PC-9 (cell line): ENCODE measurements around the gene NLGN1. TPM values are rescaled to one million over a fixed set of nuclear protein-coding genes. Genes with fewer than 3 reads are reported as not detected.

Experiments
- BruUV-seq: library from RNA; stranded (reverse); fragments of 400-500 nt; replicated peaks from 2 replicates; lab custom pipeline; 2021; lab: Mats Ljungman, UMichigan
- CTCF ChIA-PET: fragments of 300-600 bp; sonication (Branson Sonifier 250); formaldehyde crosslinking; loops from one replicate; lab custom pipeline; 2022; ENCODE audit warnings: antibody characterized with exemption; lab: Charles Lee
- POLR2A ChIA-PET: fragments of 300-600 bp; sonication (Branson Sonifier 250); formaldehyde crosslinking; loops from one replicate; lab custom pipeline; 2022; ENCODE audit warnings: antibody characterized with exemption; ENCODE audit not compliant: unreplicated experiment; lab: Charles Lee
- DNase-seq, 2 experiments: peaks; one replicate each; pipeline versions ENCODE4 v3.0.0 to v3.0.0-alpha.2; 2015 to 2022; ENCODE audit warnings: mixed read lengths in 1 of 2
- H2AFZ ChIP-seq: fragments of 200-600 bp; sonication (generic); 2 replicates; pipeline ENCODE4 v1.8.1; 2017; ENCODE audit warnings: antibody characterized with exemption
- H3F3A ChIP-seq: fragments of 200-600 bp; sonication (generic); 2 replicates; pipeline ENCODE4 v1.8.1; 2017; ENCODE audit warnings: antibody characterized with exemption, mild to moderate bottlenecking, low read depth; ENCODE audit not compliant: insufficient read depth
- H3K27ac ChIP-seq: fragments of 200-600 bp; sonication (generic); 2 replicates; pipeline ENCODE4 v1.6.1; 2016; ENCODE audit warnings: mixed run types
- H3K27me3 ChIP-seq: fragments of 200-600 bp; sonication (generic); 2 replicates; pipeline ENCODE4 v1.6.1; 2016; ENCODE audit warnings: low read depth, mixed run types; ENCODE audit not compliant: insufficient read depth
- H3K36me3 ChIP-seq: fragments of 200-600 bp; sonication (generic); 2 replicates; pipeline ENCODE4 v1.6.1; 2016; ENCODE audit warnings: low read depth, mixed run types
- H3K4me1 ChIP-seq: fragments of 200-600 bp; sonication (generic); replicated peaks from 2 replicates; pipeline ENCODE4 v1.6.1; 2016; ENCODE audit warnings: mixed run types; ENCODE audit not compliant: insufficient read depth
- H3K4me2 ChIP-seq: fragments of 200-600 bp; sonication (generic); 2 replicates; pipeline ENCODE4 v1.6.1; 2017; ENCODE audit warnings: mixed run types
- H3K4me3 ChIP-seq: fragments of 200-600 bp; sonication (generic); 2 replicates; pipeline ENCODE4 v1.6.1; 2016; ENCODE audit warnings: mixed run types
- H3K79me2 ChIP-seq: fragments of 200-600 bp; sonication (generic); 2 replicates; pipeline ENCODE4 v1.6.1; 2017; ENCODE audit warnings: low read depth, mixed run types
- H3K9me2 ChIP-seq: fragments of 200-600 bp; sonication (generic); 2 replicates; pipeline ENCODE4 v1.8.1; 2017; ENCODE audit warnings: mild to moderate bottlenecking; ENCODE audit not compliant: insufficient read depth
- H3K9me3 ChIP-seq: fragments of 200-600 bp; sonication (generic); 2 replicates; pipeline ENCODE4 v1.8.1; 2016; ENCODE audit warnings: low read depth; ENCODE audit not compliant: insufficient read depth
- H4K20me1 ChIP-seq: fragments of 200-600 bp; sonication (generic); 2 replicates; pipeline ENCODE4 v1.8.1; 2017; ENCODE audit not compliant: insufficient read depth
- EZH2 ChIP-seq: fragments of 200-600 bp; sonication (generic); IDR thresholded peaks from 2 replicates; pipeline ENCODE4 v1.8.0; 2017; ENCODE audit warnings: antibody characterized with exemption, low read depth
- intact Hi-C: fragments of 100-400 bp; cut with micrococcal nuclease; formaldehyde crosslinking; loops from one replicate; pipeline ENCODE4 v1.10.0; 2022; ENCODE audit not compliant: unreplicated experiment
- total RNA-seq: library from RNA; stranded (reverse); gene quantifications from 2 replicates; pipeline ENCODE4 v1.2.3, GENCODE V29; 2021
- TF ChIP-seq, protein P1 (sequence below): fragments of 200-600 bp; sonication (generic); conservative IDR thresholded peaks from 2 replicates; pipeline ENCODE4 v1.6.1; 2017; ENCODE audit warnings: mixed run types, antibody characterized with exemption, mild to moderate bottlenecking, moderate library complexity

The NLGN1 gene
- total RNA-seq, 1 experiment from 2014 or later: 1.4 TPM

DNA sequence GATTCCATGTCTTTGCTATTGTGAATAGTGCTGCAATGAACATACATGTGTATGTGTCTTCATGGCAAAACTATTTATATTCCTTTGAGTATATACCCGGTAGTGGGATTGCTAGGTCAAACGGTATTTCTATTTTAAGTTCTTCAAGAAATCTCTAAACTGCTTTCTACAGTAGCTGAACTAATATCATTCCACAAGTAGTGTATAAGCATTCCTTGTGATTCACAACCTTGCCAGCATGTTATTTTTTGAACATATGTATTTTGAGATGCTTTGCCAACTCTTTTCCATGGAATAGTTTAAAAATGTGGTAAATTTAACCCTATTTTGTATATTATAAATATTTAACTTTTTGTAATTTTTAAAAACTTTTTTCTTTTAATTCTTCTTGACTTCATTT is 868.9 kb downstream of the NLGN1 start:
- no peak for DNase-seq
- Histone ChIP-seq H4K20me1 (no peaks in the 10 kb centered on the region), H3K27me3 (no peaks in the 10 kb centered on the region), H3K79me2 (no peaks in the 10 kb centered on the region), H3F3A (no peaks in the 10 kb centered on the region), H3K4me1 (no peaks in the 10 kb centered on the region), H3K4me3 (no peak overlapping the region), H3K27ac (no peak overlapping the region), H3K9me3 (no peaks in the 10 kb centered on the region), H3K4me2 (no peak overlapping the region), H2AFZ (no peak overlapping the region), H3K36me3 (no peaks in the 10 kb centered on the region), H3K9me2 (no peaks in the 10 kb centered on the region)
- intact Hi-C loops: no loop called here
- POLR2A ChIA-PET: no interaction called here
- TF ChIP-seq EZH2: no peak
- TF ChIP-seq, protein P1, sequence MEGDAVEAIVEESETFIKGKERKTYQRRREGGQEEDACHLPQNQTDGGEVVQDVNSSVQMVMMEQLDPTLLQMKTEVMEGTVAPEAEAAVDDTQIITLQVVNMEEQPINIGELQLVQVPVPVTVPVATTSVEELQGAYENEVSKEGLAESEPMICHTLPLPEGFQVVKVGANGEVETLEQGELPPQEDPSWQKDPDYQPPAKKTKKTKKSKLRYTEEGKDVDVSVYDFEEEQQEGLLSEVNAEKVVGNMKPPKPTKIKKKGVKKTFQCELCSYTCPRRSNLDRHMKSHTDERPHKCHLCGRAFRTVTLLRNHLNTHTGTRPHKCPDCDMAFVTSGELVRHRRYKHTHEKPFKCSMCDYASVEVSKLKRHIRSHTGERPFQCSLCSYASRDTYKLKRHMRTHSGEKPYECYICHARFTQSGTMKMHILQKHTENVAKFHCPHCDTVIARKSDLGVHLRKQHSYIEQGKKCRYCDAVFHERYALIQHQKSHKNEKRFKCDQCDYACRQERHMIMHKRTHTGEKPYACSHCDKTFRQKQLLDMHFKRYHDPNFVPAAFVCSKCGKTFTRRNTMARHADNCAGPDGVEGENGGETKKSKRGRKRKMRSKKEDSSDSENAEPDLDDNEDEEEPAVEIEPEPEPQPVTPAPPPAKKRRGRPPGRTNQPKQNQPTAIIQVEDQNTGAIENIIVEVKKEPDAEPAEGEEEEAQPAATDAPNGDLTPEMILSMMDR: no peak
- no TSS peak for BruUV-seq
- CTCF ChIA-PET: no interaction called here

DNA sequence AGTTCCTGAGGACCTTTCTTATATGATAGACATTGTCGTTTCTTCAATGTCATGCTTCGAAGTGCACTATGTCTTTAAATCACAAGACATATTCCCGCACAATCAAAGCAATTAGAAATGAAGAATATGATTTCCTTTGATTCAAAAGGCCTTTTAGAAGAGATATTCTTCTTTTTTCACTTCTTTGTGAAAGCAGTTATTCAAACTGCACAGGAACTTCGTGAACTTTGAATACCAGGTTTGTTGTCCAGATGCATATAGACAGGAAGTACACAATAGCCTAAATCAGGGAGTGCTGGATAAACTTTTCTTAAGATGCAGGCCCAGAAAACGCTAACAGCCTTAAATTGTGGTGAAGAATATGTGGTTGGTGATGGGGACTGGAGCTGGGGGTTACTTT is 870.5 kb downstream of the NLGN1 start:
- H3K36me3 ChIP-seq: no peaks in the 10 kb centered on the region
- no peak overlapping the region for H3K27ac ChIP-seq
- ChIA-PET POLR2A (no interaction called here), CTCF (interaction anchor here (0.6 kb wide), 1 partner anchor 30 kb away, joined by 3 read pairs; no protein-coding TSS in a partner anchor)
- TF ChIP-seq EZH2: no peak
- TF ChIP-seq, protein P1: no peak
- no peak overlapping the region for H3K4me3 ChIP-seq
- intact Hi-C loops: no loop called here
- H3K9me2 ChIP-seq: no peaks in the 10 kb centered on the region
- H2AFZ ChIP-seq: no peak overlapping the region
- no peaks in the 10 kb centered on the region for H3K9me3 ChIP-seq
- no peaks in the 10 kb centered on the region for H3K79me2 ChIP-seq
- no TSS peak for BruUV-seq
- no peaks in the 10 kb centered on the region for H3F3A ChIP-seq
- DNase-seq: no peak
- no peaks in the 10 kb centered on the region for H3K27me3 ChIP-seq
- H3K4me2 ChIP-seq: no peak overlapping the region
- no peaks in the 10 kb centered on the region for H3K4me1 ChIP-seq
- no peaks in the 10 kb centered on the region for H4K20me1 ChIP-seq

DNA sequence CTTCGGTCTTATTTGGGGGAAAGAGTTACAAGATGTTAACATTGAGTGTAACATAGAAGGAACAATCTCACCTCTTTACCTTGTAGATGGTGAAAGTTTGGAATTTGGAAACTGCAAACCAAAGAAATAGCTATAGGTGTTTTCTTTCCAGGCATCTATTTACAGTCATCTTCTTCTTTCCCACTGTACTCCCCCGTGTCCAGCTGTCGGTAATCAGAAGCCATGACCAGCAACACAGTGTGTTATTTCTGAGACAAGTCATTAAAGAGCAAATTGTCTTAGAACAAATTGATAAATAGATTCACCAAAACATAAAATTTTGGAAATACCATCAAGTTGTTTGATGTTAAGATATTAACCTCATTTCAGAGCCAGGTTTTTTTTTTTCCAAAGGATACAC is 871.0 kb downstream of the NLGN1 start:
- no peak for DNase-seq
- no peak overlapping the region for H3K4me3 ChIP-seq
- ChIA-PET POLR2A (no interaction called here), CTCF (interaction anchor here (0.6 kb wide), 1 partner anchor 30 kb away, joined by 3 read pairs; no protein-coding TSS in a partner anchor)
- H2AFZ ChIP-seq: no peak overlapping the region
- H4K20me1 ChIP-seq: no peaks in the 10 kb centered on the region
- no peaks in the 10 kb centered on the region for H3K4me1 ChIP-seq
- H3K9me2 ChIP-seq: no peaks in the 10 kb centered on the region
- intact Hi-C loops: no loop called here
- H3K79me2 ChIP-seq: no peaks in the 10 kb centered on the region
- H3F3A ChIP-seq: no peaks in the 10 kb centered on the region
- TF ChIP-seq, protein P1: no peak
- TF ChIP-seq EZH2: no peak
- no peaks in the 10 kb centered on the region for H3K36me3 ChIP-seq
- no peak overlapping the region for H3K4me2 ChIP-seq
- H3K27me3 ChIP-seq: no peaks in the 10 kb centered on the region
- no peak overlapping the region for H3K27ac ChIP-seq
- no peaks in the 10 kb centered on the region for H3K9me3 ChIP-seq
- BruUV-seq: no TSS peak
